HEK293 (cell line): ENCODE results near the gene ZNF492.

ENCODE experiments used
- CTCF ChIP-seq: fragments of 450-650 bp; formaldehyde crosslinking; IDR thresholded peaks from 2 replicates; pipeline ENCODE4 v1.5.1; 2016; ENCODE audit warnings: missing biosample characterization, missing genetic modification characterization
- ZNF626 ChIP-seq: fragments of 450-650 bp; sonication (Bioruptor Pico); formaldehyde crosslinking; IDR thresholded peaks from 2 replicates; pipeline ENCODE4 v1.5.1; 2018; ENCODE audit warnings: missing biosample characterization, missing genetic modification characterization, inconsistent platforms
- ZNF747 ChIP-seq: fragments of 450-650 bp; formaldehyde crosslinking; IDR thresholded peaks from 2 replicates; pipeline ENCODE4 v1.5.1; 2016; ENCODE audit warnings: missing biosample characterization, missing genetic modification characterization

GRCh38 chr19:22608441-22608840, 25.7 kb upstream of the ZNF492 start:
- no peak for TF ChIP-seq ZNF626 (tag by site-specific recombination)
- no peak for TF ChIP-seq ZNF747 (tag by site-specific recombination)
- no peak for TF ChIP-seq CTCF (tag by site-specific recombination)
